K562 (cell line): ENCODE data around the gene HOXB7. TPM values are rescaled to one million over a fixed set of nuclear protein-coding genes. Genes with fewer than 3 reads are reported as not detected.

ENCODE experiments used
- ATAC-seq: fragments of 200-7000 bp; cut with Tn5 transposase; 3 replicates; pipeline ENCODE4 v1.9.1; 2020; ENCODE audit warnings: moderate library complexity
- BruUV-seq: library from RNA; stranded (reverse); fragments of 400-500 nt; replicated peaks from 2 replicates; lab custom pipeline; 2021; lab: Mats Ljungman, UMichigan
- CTCF ChIA-PET: fragments of 300-600 bp; formaldehyde crosslinking; extraction: SDS; loops from one replicate; lab custom pipeline; 2021; ENCODE audit warnings: low intra/inter-chr PET ratio; lab: Yijun Ruan, JAX
- POLR2A ChIA-PET: fragments of 300-600, 350-650 bp; sonication (Branson Sonifier 250); formaldehyde crosslinking; extraction: SDS; loops from one replicate; lab custom pipeline; 2021; ENCODE audit warnings: antibody characterized with exemption, inconsistent platforms; lab: Yijun Ruan, JAX
- DNase-seq, 4 experiments: peaks; one replicate each; pipeline versions ENCODE4 v3.0.0 to v3.0.0-alpha.2; 2011 to 2018; ENCODE audit warnings: low spot score in 3 of 4, mixed read lengths in 3 of 4; ENCODE audit errors: extremely low read depth in 1 of 4
- FAIRE-seq: peaks from 2 replicates; lab custom pipeline; 2011; peaks lifted over from hg19 to GRCh38; lab: Jason Lieb, UNC
- H2AFZ ChIP-seq: 2 replicates; pipeline ENCODE4 v1.6.0; 2011; ENCODE audit warnings: low read depth, low read length, control low read depth, inconsistent platforms
- H3K27ac ChIP-seq: fragments of 200-600 bp; 3 replicates; pipeline ENCODE4 v1.8.0; 2011; ENCODE audit warnings: low read depth, mild to moderate bottlenecking, control low read depth, inconsistent platforms, low read length, moderate library complexity, mixed read lengths; ENCODE audit errors: extremely low read depth
- H3K27me3 ChIP-seq, 2 experiments: fragments of 300-600 bp in 1 of 2; 2 replicates in 1 of 2; 3 replicates in 1 of 2; pipeline versions ENCODE4 v1.6.0 to v1.8.0; 2011; ENCODE audit warnings: inconsistent platforms in 2 of 2, low read length in 2 of 2, mild to moderate bottlenecking in 1 of 2, mixed read lengths in 1 of 2, moderate library complexity in 1 of 2; ENCODE audit not compliant: control insufficient read depth in 2 of 2, insufficient read depth in 2 of 2
- H3K36me3 ChIP-seq: fragments of 300-600 bp; 3 replicates; pipeline ENCODE4 v1.8.0; 2011; ENCODE audit warnings: mild to moderate bottlenecking, low read length, inconsistent platforms; ENCODE audit not compliant: control insufficient read depth, insufficient read depth
- H3K4me1 ChIP-seq, 2 experiments: fragments of 200-600 bp in 1 of 2; replicated peaks in 1 of 2; 2 replicates in 1 of 2; 3 replicates in 1 of 2; pipeline versions ENCODE4 v1.5.1 to v1.8.0; 2011; ENCODE audit warnings: inconsistent platforms in 2 of 2, low read length in 2 of 2, mild to moderate bottlenecking in 1 of 2, mixed read lengths in 1 of 2, moderate library complexity in 1 of 2; ENCODE audit not compliant: control insufficient read depth in 2 of 2, insufficient read depth in 2 of 2
- H3K4me2 ChIP-seq: 2 replicates; pipeline ENCODE4 v1.6.1; 2011; ENCODE audit warnings: low read length, control low read depth, inconsistent platforms, mixed read lengths; ENCODE audit not compliant: insufficient read depth
- H3K4me3 ChIP-seq: fragments of 200-600 bp; sonication (generic), shearing (Covaris generic); 2 replicates; pipeline ENCODE4 v1.5.1; 2016; ENCODE audit warnings: control low read depth, inconsistent platforms
- H3K79me2 ChIP-seq: fragments of 200-600 bp; 3 replicates; pipeline ENCODE4 v1.8.0; 2011; ENCODE audit warnings: low read length, inconsistent platforms; ENCODE audit not compliant: control insufficient read depth, insufficient read depth
- H3K9ac ChIP-seq, 2 experiments: 2 replicates each; pipeline versions ENCODE4 v1.6.0 to v1.6.1; 2011; ENCODE audit warnings: low read depth in 2 of 2, low read length in 2 of 2, control low read depth in 1 of 2, inconsistent platforms in 1 of 2, mild to moderate bottlenecking in 1 of 2, mixed read lengths in 1 of 2; ENCODE audit not compliant: insufficient read depth in 1 of 2
- H3K9me1 ChIP-seq: one replicate; pipeline ENCODE4 v1.6.0; 2011; ENCODE audit warnings: inconsistent platforms, mild to moderate bottlenecking, low read length, moderate library complexity; ENCODE audit not compliant: control insufficient read depth, insufficient read depth
- H3K9me3 ChIP-seq: replicated peaks from 2 replicates; pipeline ENCODE4 v1.5.1; 2011; ENCODE audit warnings: low read depth, low read length, inconsistent platforms; ENCODE audit not compliant: control insufficient read depth, insufficient read depth
- H4K20me1 ChIP-seq: replicated peaks from 2 replicates; pipeline ENCODE4 v1.6.1; 2011; ENCODE audit warnings: low read length, inconsistent platforms, mixed read lengths; ENCODE audit not compliant: control insufficient read depth, insufficient read depth
- NCOA2 ChIP-seq, 2 experiments: fragments of 450-650 bp; IDR thresholded peaks; 2 replicates each; pipeline ENCODE4 v1.6.1; 2018; ENCODE audit warnings: mild to moderate bottlenecking in 2 of 2, moderate library complexity in 1 of 2; ENCODE audit not compliant: partially characterized antibody in 2 of 2
- TOE1 ChIP-seq, 2 experiments: fragments of 450-650 bp in 1 of 2; sonication (generic) in 1 of 2; formaldehyde crosslinking in 1 of 2; IDR thresholded peaks; 2 replicates each; pipeline versions ENCODE4 v1.7.1 to v1.8.0; 2016 to 2022; ENCODE audit warnings: borderline replicate concordance in 2 of 2, mild to moderate bottlenecking in 2 of 2, antibody characterized with exemption in 1 of 2, inconsistent platforms in 1 of 2, low read depth in 1 of 2, missing genetic modification reagents in 1 of 2, moderate library complexity in 1 of 2
- WGBS: fragments of 100-300 bp; shearing (Covaris generic); methylation state at CpG from one replicate; pipeline ENCODE4 v1.1.6; 2016; ENCODE audit warnings: low coverage, mixed read lengths; ENCODE audit not compliant: insufficient coverage; ENCODE audit errors: missing lambda C conversion rate; 5-methylcytosine and 5-hydroxymethylcytosine counted together
- in situ Hi-C: fragments of 300-500 bp; cut with MboI; formaldehyde crosslinking; loops from 4 replicates; pipeline ENCODE4 v1.15.0; 2018; ENCODE audit warnings: inconsistent platforms, mixed read lengths
- intact Hi-C: fragments of 100-400 bp; cut with micrococcal nuclease; formaldehyde crosslinking; loops from 2 replicates; pipeline ENCODE4 v1.14.2; 2022
- polyA plus RNA-seq, 8 experiments: library from polyadenylated mRNA; depleted of rRNA in 4 of 8; stranded (reverse) in 5 of 8; unstranded in 3 of 8; fragments of >200 nt; fragmentation: Nextera tagmentation in 2 of 8; fragmentation: Illumina TruSeq in 1 of 8; extraction: Ambion mirVana in 2 of 8; extraction: Trizol in 1 of 8; gene quantifications; 2 replicates each; pipeline versions ENCODE4 v1.2.1 to v1.2.3, GENCODE V29; 2011 to 2014; ENCODE audit warnings: inconsistent platforms in 1 of 8, missing spikeins in 1 of 8
- total RNA-seq, 7 experiments: library from RNA; depleted of rRNA in 6 of 7; stranded (reverse); fragments of >200 nt in 6 of 7; fragmentation: Illumina TruSeq in 2 of 7; extraction: Trizol in 2 of 7; gene quantifications; 2 replicates each; pipeline versions ENCODE4 v1.2.1 to v1.2.3, GENCODE V29; 2011 to 2021; ENCODE audit warnings: low replicate concordance in 1 of 7
- TF ChIP-seq, protein P1 (sequence below): fragments of 250-450 bp; sonication (Bioruptor Pico); IDR thresholded peaks from 2 replicates; pipeline ENCODE4 v1.9.0; 2021; ENCODE audit warnings: mild to moderate bottlenecking, inconsistent platforms

HOXB7 gene
- total and polyA plus RNA-seq, 9 of the 15 experiments (the other 6 are each of a cell fraction or from before 2014, with no cell fraction given), result 5.5 to 16.7 (median 8.3) TPM

DNA sequence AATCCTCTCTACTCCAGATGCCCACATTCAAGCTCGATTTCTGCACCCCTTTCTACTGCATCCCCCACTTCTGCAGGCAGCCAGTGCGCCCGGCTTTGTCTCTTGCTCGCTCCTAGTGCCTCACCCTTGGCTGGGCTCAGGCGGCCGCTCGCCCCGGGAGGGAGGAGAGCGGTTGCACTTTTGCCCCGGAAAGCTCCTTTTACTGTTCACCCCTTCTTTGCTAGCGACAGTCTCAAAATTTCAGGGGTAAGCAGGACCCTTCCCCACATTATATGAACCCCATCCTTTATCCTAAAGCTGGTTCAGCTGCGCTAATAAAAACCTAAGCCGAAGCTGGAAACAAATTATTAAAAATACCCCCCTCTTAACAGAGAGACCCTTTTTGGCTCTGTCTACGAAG lies 18.2 kb downstream of the HOXB7 start:
- intact Hi-C loops, result no loop called here
- no peaks in the 10 kb centered on the region for H4K20me1 ChIP-seq
- H3K9ac ChIP-seq, result no peak overlapping the region
- in situ Hi-C loops, result loop anchor here (5.0 kb wide), 1 partner anchor 255 kb away; no protein-coding TSS in a partner anchor
- BruUV-seq, result no TSS peak
- peaks cover 9 to 37% of the 10 kb centered on the region in 2 experiments; a peak in 3 of 5 replicates for H3K4me1 ChIP-seq
- ATAC-seq (no peak), FAIRE-seq (no peak), DNase-seq (no peak)
- H3K4me3 ChIP-seq, result no peak overlapping the region
- no peaks in the 10 kb centered on the region for H3K79me2 ChIP-seq
- H3K9me3 ChIP-seq, result no peaks in the 10 kb centered on the region
- H3K27me3 ChIP-seq, result no peaks in the 10 kb centered on the region
- CTCF ChIA-PET, result interaction anchor here (2.8 kb wide), 1 partner anchor 257 kb away, joined by 19 read pairs; no protein-coding TSS in a partner anchor
- TF ChIP-seq, protein P1, sequence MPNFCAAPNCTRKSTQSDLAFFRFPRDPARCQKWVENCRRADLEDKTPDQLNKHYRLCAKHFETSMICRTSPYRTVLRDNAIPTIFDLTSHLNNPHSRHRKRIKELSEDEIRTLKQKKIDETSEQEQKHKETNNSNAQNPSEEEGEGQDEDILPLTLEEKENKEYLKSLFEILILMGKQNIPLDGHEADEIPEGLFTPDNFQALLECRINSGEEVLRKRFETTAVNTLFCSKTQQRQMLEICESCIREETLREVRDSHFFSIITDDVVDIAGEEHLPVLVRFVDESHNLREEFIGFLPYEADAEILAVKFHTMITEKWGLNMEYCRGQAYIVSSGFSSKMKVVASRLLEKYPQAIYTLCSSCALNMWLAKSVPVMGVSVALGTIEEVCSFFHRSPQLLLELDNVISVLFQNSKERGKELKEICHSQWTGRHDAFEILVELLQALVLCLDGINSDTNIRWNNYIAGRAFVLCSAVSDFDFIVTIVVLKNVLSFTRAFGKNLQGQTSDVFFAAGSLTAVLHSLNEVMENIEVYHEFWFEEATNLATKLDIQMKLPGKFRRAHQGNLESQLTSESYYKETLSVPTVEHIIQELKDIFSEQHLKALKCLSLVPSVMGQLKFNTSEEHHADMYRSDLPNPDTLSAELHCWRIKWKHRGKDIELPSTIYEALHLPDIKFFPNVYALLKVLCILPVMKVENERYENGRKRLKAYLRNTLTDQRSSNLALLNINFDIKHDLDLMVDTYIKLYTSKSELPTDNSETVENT (CRISPR knock-in tag), result no peak
- no peak for TF ChIP-seq NCOA2 (IDR thresholded peaks at IDR 0.05; ENCODE audit: partially characterized antibody in 2 of 2)
- TF ChIP-seq TOE1 (IDR thresholded peaks at IDR 0.05; ENCODE audit: borderline replicate concordance), result no peak
- TF ChIP-seq TOE1 (CRISPR knock-in tag; IDR thresholded peaks at IDR 0.05; ENCODE audit: borderline replicate concordance, low read depth), result no peak
- H2AFZ ChIP-seq, result no peak overlapping the region
- POLR2A ChIA-PET, result interaction anchor here (0.9 to 3.7 kb wide), 4 partner anchors 9 to 431 kb away, joined by 3 to 12 read pairs (median 4); no protein-coding TSS in a partner anchor
- 89% methylated on average over 6 of the region's 14 CpGs for WGBS
- no peaks in the 10 kb centered on the region; the same call in 2 of the 3 replicates for H3K36me3 ChIP-seq
- H3K4me2 ChIP-seq, result no peak overlapping the region
- no peaks in the 10 kb centered on the region for H3K9me1 ChIP-seq
- no peak overlapping the region for H3K27ac ChIP-seq
